H1 (cell line): Measurements from ENCODE around the gene CTAGE1.
"Not testable (repeated sequence)": the region's sequence is repeated elsewhere in the genome, so short reads cannot be mapped to it uniquely, and the experiment has no call there.

Experiments
- CHD1 ChIP-seq: IDR thresholded peaks from 2 replicates; pipeline ENCODE4 v1.6.1; 2012; ENCODE audit warnings: low read depth, low read length, improper control_type of control experiment
- MAX ChIP-seq: IDR thresholded peaks from 2 replicates; pipeline ENCODE4 v1.6.1; 2012; ENCODE audit warnings: inconsistent platforms
- TF ChIP-seq, protein P1 (sequence below), 3 experiments: IDR thresholded peaks; 1 replicate in 2 of 3; 2 replicates in 1 of 3; pipeline versions ENCODE4 v1.5.1 to v1.6.1; 2011; ENCODE audit warnings: low read length in 3 of 3, mild to moderate bottlenecking in 3 of 3, inconsistent platforms in 2 of 3, low read depth in 1 of 3, moderate library complexity in 1 of 3; ENCODE audit not compliant: insufficient read depth in 1 of 3; ENCODE audit errors: control extremely low read depth in 1 of 3

DNA sequence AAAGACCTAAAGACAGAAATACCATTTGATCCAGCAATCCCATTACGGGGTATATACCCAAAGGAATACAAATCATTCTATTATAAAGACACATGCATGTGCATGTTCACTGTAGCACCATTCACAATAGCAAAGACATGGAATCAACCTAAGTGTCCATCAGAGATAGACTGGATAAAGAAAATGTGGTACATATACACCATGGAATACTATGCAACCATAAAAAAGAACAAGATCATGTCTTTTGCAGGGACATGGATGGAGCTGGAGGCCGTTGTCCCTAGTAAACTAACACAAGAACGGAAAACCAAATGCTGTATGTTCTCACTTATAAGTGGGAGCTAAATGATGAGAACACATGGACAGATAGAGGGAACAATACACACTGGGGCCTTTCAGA, 33.1 kb upstream of the CTAGE1 start:
- not testable (repeated sequence) for TF ChIP-seq CHD1, MAX
- TF ChIP-seq, protein P1, sequence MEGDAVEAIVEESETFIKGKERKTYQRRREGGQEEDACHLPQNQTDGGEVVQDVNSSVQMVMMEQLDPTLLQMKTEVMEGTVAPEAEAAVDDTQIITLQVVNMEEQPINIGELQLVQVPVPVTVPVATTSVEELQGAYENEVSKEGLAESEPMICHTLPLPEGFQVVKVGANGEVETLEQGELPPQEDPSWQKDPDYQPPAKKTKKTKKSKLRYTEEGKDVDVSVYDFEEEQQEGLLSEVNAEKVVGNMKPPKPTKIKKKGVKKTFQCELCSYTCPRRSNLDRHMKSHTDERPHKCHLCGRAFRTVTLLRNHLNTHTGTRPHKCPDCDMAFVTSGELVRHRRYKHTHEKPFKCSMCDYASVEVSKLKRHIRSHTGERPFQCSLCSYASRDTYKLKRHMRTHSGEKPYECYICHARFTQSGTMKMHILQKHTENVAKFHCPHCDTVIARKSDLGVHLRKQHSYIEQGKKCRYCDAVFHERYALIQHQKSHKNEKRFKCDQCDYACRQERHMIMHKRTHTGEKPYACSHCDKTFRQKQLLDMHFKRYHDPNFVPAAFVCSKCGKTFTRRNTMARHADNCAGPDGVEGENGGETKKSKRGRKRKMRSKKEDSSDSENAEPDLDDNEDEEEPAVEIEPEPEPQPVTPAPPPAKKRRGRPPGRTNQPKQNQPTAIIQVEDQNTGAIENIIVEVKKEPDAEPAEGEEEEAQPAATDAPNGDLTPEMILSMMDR (IDR thresholded peaks at IDR 0.05; ENCODE audit: control extremely low read depth in 1 of 3, insufficient read depth in 1 of 3, low read depth in 1 of 3, low read length in 3 of 3), result not testable (repeated sequence)
